Left renal cortex interstitium (tissue), 4 donors: Measurements from ENCODE around the gene AIFM3. TPM values are rescaled to one million over a fixed set of nuclear protein-coding genes. Genes with fewer than 3 reads are reported as not detected.

Source experiments
- DNase-seq, 4 donors: peaks; one replicate each; pipeline ENCODE4 v3.0.0-alpha.2; 2013; ENCODE audit warnings: low read depth in 4 of 4, low spot score in 2 of 4, missing footprints in 1 of 4
- polyA plus RNA-seq, 4 donors: library from polyadenylated mRNA; unstranded; fragments of 120-200 nt; gene quantifications; one replicate each; pipeline ENCODE4 v1.2.1, GENCODE V29; 2013; ENCODE audit not compliant: insufficient read length in 4 of 4

The AIFM3 gene
- polyA plus RNA-seq, 4 donors: 0.54 to 1.3 (median 0.85) TPM

DNA sequence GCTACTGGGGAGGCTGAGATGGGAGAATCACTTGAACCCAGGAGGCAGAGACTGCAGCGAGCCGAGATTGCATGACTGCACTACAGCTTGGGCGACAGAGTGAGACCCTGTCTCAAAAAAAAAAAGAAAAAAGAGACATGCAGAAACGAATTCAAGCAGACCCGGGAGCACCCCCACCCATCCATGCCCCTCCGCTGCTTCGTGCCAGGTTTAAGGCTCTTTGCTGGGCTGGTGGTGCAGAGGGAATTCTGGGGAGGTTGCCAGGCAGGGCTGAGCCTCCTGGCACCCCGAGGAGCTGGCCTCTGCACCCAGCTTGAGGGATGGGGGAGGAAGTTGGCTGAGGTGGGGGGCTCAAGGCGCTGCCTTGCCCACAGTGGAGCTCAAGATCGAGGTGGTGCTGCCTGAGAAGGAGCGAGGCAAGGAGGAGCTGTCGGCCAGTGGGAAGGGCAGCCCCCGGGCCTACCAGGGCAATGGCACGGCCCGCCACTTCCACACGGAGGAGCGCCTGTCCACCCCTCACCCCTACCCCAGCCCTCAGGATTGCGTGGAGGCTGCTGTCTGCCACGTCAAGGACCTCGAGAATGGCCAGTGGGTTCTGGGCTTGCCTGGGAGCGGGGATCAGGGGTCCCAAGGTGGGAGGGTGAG lies 6.0 kb downstream of the AIFM3 start:
- no peak for DNase-seq

- no peak for DNase-seq
Observed at GRCh38 chr22:20973634-20974286, 6.7 kb downstream of the AIFM3 start.

- DNase-seq: no peak
Observed at GRCh38 chr22:20974336-20974955, 7.4 kb downstream of the AIFM3 start.

- DNase-seq: no peak
Observed at GRCh38 chr22:20975541-20976290, 8.7 kb downstream of the AIFM3 start.

GRCh38 chr22:20976291-20976877 lies 9.3 kb downstream of the AIFM3 start:
- no peak for DNase-seq

- DNase-seq: no peak
Observed at GRCh38 chr22:20977019-20977418, 10.0 kb downstream of the AIFM3 start.

DNA sequence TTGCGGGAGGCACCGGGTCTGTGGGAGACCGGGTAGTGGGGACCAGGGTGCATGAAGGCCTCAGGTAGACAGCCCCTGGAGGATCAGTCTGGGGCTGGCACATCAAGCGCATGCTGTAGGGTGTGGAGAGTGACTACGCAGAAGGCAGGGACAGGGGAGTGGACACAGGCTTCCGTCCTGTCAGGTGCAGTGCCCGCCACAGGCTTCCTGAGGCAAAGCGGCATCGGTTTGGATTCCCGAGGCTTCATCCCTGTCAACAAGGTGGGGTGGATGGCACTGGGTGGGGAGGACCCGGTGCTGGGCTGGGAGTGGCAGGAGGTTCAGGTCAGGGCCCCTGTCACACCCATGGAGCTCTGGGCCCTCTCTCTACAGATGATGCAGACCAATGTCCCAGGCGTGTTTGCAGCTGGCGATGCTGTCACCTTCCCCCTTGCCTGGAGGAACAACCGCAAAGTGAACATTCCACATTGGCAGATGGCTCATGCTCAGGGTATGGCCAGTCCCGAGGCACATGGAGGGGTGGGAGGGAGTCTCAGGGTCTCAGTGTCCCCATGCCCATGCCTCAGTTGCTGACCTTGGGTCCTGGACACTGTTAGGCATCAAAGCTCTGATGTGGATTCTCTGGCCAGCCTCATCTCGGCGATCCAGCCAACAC lies 10.6 kb downstream of the AIFM3 start:
- no peak for DNase-seq

DNA sequence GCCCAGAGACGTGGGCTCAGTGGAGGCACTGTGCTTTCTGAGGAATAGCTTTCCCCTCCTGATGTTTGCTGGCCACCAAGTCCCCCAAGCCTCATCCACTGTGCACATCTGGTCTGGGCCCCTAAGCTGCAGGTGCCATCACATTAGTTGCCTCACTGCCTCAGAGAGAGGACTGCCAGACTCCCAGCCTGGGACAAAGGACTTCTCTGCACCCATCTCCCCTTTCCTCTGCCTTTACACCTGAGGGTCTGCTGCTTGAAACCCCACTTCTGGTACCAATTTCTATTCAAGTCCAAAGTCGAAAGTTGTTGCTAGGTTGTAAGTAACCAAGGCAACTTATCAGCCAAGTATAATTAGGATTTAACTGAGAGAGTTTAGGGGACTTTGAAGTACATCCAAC lies 11.4 kb downstream of the AIFM3 start:
- DNase-seq: no peak

- DNase-seq: peak in 1 of 4 donors; percentile 51
Observed at GRCh38 chr22:20979243-20979809, 12.3 kb downstream of the AIFM3 start.

DNA sequence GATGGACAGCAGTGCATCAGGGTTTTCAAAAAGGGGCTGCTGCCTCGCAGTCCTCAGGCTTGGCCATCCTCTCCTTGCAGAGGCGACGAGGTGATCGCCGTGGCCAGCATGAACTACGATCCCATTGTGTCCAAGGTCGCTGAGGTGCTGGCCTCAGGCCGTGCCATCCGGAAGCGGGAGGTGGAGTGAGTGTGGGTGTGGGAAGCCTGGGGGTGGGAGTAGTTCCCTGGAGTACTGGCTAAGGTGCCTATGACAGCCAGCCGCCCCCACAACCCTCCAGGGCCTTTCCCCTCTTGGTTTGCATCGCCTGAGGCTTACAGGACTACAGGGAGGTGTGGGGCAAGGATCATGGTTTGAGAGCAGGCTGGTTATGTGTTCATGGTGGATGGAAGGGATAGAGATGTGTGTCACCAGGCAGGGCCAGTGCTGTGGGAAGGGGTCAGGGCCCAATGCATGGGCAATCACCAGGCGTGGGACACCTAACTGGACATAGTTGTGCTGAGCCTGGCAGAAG lies 12.9 kb downstream of the AIFM3 start:
- DNase-seq: no peak

DNA sequence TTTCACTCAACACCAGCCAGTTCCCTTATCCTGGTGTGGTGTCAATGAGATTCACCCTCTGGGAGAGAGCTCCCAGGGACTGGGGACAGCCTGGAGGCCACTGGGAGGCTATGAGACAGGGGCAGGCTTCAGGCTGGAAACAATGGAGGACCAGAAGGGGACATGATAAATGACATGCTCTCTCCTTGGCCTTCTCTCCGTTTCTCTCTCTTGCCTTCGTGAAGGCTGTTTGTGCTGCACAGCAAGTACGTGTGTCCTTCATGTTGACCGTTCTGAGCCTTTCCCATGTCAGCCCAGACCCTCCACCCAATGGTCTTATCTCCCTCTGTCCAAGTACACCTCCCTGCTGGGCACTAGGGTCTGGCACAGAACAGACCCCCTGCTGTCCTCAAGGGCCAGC lies 13.5 kb downstream of the AIFM3 start:
- no peak for DNase-seq

DNA sequence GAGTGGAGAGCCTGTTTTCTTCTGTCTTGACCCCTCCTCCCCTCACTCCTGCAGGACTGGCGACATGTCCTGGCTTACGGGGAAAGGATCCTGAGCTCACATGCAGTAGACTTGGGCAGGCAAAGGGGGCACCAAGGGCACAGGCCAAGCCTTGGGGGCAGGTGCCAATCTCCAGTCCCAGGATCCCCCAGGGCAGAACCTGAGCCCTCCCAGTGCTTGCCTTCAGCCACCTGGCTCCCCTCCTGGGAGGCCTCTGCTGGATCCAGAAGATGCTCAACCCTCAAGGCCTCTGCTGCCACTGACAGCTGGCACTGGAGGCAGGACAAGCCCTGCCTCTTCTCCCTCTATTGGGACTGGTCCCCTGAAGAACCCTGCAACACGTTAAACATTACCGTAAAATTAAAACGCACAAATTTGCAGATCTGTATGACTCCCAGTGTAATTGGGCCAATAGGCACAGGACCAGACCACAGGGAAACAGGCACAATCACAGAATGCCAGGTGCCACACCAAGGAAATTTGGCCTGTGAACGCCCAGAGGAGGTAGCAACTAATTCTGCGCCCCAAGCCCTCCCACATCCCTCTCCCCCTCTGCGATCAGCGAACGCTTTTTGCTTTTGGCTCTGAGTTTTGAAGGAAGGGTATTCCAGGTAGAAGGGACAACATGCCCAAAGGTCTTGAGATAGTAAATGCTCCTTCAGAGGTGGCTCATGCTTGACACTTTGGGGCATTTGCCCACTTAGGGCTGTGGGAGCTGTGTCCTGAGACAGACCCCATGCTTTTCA lies 14.1 kb downstream of the AIFM3 start:
- DNase-seq: no peak

- peak in 3 of 4 donors; percentile 65 to 77 (median 70) for DNase-seq
Observed at GRCh38 chr22:20981787-20982562, 14.9 kb downstream of the AIFM3 start, which contains the start of gene LZTR1. LZTR1 (plus strand) TSS chr22:20982297; CDS start chr22:20982372, 75 bp downstream.

- no peak for DNase-seq
Observed at GRCh38 chr22:20982563-20982882, 15.5 kb downstream of the AIFM3 start.

- no peak for DNase-seq
Observed at GRCh38 chr22:20983081-20983771, 16.2 kb downstream of the AIFM3 start.

DNA sequence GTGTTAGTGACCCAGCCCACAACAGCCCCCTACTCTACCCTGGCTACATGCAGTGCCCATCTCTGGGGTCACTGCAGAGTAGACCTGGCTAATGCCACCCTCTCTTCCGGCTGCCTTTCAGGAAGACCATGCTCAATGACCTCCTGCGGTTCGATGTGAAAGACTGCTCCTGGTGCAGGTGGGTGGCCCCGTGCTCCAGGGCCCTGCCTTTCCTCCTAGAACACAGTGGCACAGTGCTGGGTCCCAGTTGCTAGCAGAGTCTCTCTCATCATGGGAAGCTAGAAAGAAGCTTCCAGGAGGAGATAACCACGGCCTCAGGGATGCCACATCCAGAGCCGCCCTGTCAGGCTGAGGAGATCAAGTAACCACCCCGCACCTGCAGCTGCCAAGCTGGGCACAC lies 18.7 kb downstream of the AIFM3 start:
- no peak for DNase-seq

- DNase-seq: no peak
Observed at GRCh38 chr22:20986365-20986764, 19.3 kb downstream of the AIFM3 start.

GRCh38 chr22:20987375-20987774 lies 20.3 kb downstream of the AIFM3 start:
- no peak for DNase-seq
